Transverse colon (tissue), 4 donors: ENCODE measurements around the gene WDR74.

Experiments used
- EP300 ChIP-seq: sonication (generic); formaldehyde crosslinking; IDR thresholded peaks from one replicate; pipeline ENCODE4 v1.6.1; 2017; ENCODE audit warnings: antibody characterized with exemption, low read depth
- POLR2A ChIP-seq: fragments of 450-650 bp; IDR thresholded peaks from one replicate; pipeline ENCODE4 v1.6.1; 2016; ENCODE audit warnings: antibody characterized with exemption, mild to moderate bottlenecking, moderate library complexity
- POLR2AphosphoS5 ChIP-seq, 3 donors: sonication (generic); formaldehyde crosslinking; IDR thresholded peaks; one replicate each; pipeline ENCODE4 v1.6.1; 2016; ENCODE audit warnings: antibody characterized with exemption in 3 of 3
- TF ChIP-seq, protein P1 (sequence below), 5 experiments: fragments of 200-600 bp in 3 of 5; fragments of 450-650 bp in 2 of 5; sonication (generic) in 3 of 5; IDR thresholded peaks; 1 replicate in 2 of 5; 2 replicates in 3 of 5; pipeline ENCODE4 v1.5.1; 2016 to 2017; ENCODE audit warnings: antibody characterized with exemption in 5 of 5, inconsistent platforms in 3 of 5, mild to moderate bottlenecking in 2 of 5, moderate library complexity in 1 of 5

DNA sequence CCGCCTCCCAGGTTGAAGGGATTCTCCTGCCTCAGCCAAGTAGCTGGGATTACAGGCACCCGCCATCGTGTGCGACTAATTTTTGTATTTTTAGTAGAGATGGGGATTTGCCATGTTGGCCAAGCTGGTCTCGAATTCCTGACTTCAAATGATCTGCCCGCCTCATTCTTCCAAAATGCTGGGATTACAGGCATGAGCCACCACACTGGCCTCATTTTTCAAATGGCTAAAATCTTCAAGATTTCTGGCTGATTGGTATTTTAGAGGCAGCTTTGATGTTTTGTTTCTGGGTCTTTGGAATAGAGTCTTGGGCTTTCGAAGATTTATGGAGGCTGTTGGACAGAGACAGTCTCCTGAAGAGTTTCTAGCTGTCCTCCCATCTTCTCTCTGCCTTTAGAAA, 35.5 kb upstream of the WDR74 start:
- TF ChIP-seq, protein P1, sequence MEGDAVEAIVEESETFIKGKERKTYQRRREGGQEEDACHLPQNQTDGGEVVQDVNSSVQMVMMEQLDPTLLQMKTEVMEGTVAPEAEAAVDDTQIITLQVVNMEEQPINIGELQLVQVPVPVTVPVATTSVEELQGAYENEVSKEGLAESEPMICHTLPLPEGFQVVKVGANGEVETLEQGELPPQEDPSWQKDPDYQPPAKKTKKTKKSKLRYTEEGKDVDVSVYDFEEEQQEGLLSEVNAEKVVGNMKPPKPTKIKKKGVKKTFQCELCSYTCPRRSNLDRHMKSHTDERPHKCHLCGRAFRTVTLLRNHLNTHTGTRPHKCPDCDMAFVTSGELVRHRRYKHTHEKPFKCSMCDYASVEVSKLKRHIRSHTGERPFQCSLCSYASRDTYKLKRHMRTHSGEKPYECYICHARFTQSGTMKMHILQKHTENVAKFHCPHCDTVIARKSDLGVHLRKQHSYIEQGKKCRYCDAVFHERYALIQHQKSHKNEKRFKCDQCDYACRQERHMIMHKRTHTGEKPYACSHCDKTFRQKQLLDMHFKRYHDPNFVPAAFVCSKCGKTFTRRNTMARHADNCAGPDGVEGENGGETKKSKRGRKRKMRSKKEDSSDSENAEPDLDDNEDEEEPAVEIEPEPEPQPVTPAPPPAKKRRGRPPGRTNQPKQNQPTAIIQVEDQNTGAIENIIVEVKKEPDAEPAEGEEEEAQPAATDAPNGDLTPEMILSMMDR (IDR thresholded peaks at IDR 0.05) = no peak
- TF ChIP-seq EP300 = no peak
- no peak for TF ChIP-seq POLR2AphosphoS5 (IDR thresholded peaks at IDR 0.05)
- no peak for TF ChIP-seq POLR2A
